Ovary (tissue), 3 donors: ENCODE measurements around the gene SIGLEC11.

ENCODE experiments used
- EP300 ChIP-seq: sonication (generic); formaldehyde crosslinking; IDR thresholded peaks from one replicate; pipeline ENCODE4 v1.6.1; 2017; ENCODE audit warnings: antibody characterized with exemption
- POLR2A ChIP-seq: fragments of 450-650 bp; IDR thresholded peaks from one replicate; pipeline ENCODE4 v1.6.1; 2017; ENCODE audit warnings: antibody characterized with exemption, mild to moderate bottlenecking, moderate library complexity
- TF ChIP-seq, protein P1 (sequence below), 3 donors: fragments of 450-650 bp in 2 of 3; fragments of 200-600 bp in 1 of 3; IDR thresholded peaks; one replicate each; pipeline versions ENCODE4 v1.5.1 to v1.8.0; 2016 to 2022; ENCODE audit warnings: antibody characterized with exemption in 3 of 3, mild to moderate bottlenecking in 1 of 3
- donor health status: DM: no; HTN: no; CAD: no.

DNA sequence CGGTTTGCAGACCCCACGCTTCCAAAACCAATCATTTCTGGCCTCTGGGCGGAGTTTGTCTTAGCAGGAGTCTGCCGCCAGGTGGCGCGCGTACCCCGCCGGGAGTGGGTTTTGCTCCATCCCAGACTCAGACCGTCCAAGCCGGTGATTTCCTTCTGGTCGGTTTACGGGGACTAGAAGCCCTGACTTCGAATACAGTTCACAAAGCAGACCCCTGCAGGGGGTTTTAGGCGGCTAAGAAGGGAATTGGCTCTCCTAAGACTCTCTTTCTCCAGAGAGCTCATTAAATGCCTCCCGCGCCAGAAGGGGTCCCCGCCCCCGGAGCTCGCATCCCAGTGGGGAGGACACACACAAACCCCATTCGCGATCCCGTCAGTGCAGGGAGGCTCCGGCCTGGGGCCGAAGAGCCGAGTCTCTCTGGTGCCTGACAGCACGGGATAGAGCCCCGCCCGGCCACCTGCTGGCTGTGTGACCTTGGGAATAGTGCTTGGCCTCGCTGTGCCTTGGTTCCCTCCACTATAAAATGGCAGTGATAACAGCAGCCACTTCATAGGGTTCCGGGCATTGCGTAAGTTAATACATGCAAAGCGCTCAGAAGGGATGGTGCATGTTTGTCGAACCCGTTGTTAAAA lies 23.1 kb downstream of the SIGLEC11 start:
- TF ChIP-seq EP300: no peak
- TF ChIP-seq, protein P1, sequence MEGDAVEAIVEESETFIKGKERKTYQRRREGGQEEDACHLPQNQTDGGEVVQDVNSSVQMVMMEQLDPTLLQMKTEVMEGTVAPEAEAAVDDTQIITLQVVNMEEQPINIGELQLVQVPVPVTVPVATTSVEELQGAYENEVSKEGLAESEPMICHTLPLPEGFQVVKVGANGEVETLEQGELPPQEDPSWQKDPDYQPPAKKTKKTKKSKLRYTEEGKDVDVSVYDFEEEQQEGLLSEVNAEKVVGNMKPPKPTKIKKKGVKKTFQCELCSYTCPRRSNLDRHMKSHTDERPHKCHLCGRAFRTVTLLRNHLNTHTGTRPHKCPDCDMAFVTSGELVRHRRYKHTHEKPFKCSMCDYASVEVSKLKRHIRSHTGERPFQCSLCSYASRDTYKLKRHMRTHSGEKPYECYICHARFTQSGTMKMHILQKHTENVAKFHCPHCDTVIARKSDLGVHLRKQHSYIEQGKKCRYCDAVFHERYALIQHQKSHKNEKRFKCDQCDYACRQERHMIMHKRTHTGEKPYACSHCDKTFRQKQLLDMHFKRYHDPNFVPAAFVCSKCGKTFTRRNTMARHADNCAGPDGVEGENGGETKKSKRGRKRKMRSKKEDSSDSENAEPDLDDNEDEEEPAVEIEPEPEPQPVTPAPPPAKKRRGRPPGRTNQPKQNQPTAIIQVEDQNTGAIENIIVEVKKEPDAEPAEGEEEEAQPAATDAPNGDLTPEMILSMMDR (IDR thresholded peaks at IDR 0.05): peak; percentile 95 to 98 (median 97)
- TF ChIP-seq POLR2A: no peak
